Endothelial cell of umbilical vein (primary cell): ENCODE data around the gene DHRS7B. TPM values are rescaled to one million over a fixed set of nuclear protein-coding genes. Genes with fewer than 3 reads are reported as not detected.
A peak's percentile ranks its signal among the peaks of the same experiment; 100 is the strongest.

ENCODE experiments used
- Bru-seq: library from RNA; stranded (reverse); fragments of 400-500 nt; gene quantifications from one replicate; lab custom pipeline; 2021; lab: Mats Ljungman, UMichigan
- BruChase-seq, 2 experiments: library from RNA; stranded (reverse); fragments of 400-500 nt; gene quantifications; one replicate each; lab custom pipeline; 2021; lab: Mats Ljungman, UMichigan
- BruUV-seq: library from RNA; stranded (reverse); fragments of 400-500 nt; replicated peaks from 2 replicates; lab custom pipeline; 2021; lab: Mats Ljungman, UMichigan
- CTCF ChIA-PET: fragments of 300-600, 350-600 bp; sonication (Branson Sonifier 250); formaldehyde crosslinking; loops from one replicate; lab custom pipeline; 2021; ENCODE audit warnings: antibody characterized with exemption, inconsistent platforms; lab: Charles Lee
- POLR2A ChIA-PET: fragments of 300-600, 350-600 bp; sonication (Branson Sonifier 250); formaldehyde crosslinking; loops from one replicate; lab custom pipeline; 2021; ENCODE audit warnings: antibody characterized with exemption, inconsistent platforms; lab: Charles Lee
- DNase-seq: peaks from one replicate; pipeline ENCODE4 v3.0.0-alpha.2; 2011; ENCODE audit warnings: low read depth, low spot score
- FAIRE-seq: peaks from 2 replicates; lab custom pipeline; 2011; peaks lifted over from hg19 to GRCh38; lab: Jason Lieb, UNC
- H2AFZ ChIP-seq: 2 replicates; pipeline ENCODE4 v1.6.0; 2012; ENCODE audit warnings: low read depth, low read length, control low read depth, inconsistent platforms
- H3K27ac ChIP-seq: 2 replicates; pipeline ENCODE4 v1.5.1; 2011; ENCODE audit warnings: low read depth, mild to moderate bottlenecking, control low read depth, low read length, moderate library complexity; ENCODE audit not compliant: insufficient read depth
- H3K27me3 ChIP-seq, 2 experiments: 2 replicates each; pipeline versions ENCODE4 v1.6.0 to v1.6.1; 2011; ENCODE audit warnings: low read length in 2 of 2, mixed read lengths in 1 of 2; ENCODE audit not compliant: control insufficient read depth in 2 of 2, insufficient read depth in 2 of 2
- H3K36me3 ChIP-seq, 2 experiments: 2 replicates in 1 of 2; 3 replicates in 1 of 2; pipeline ENCODE4 v1.5.1; 2011; ENCODE audit warnings: low read length in 2 of 2, mild to moderate bottlenecking in 1 of 2, moderate library complexity in 1 of 2; ENCODE audit not compliant: control insufficient read depth in 2 of 2, insufficient read depth in 2 of 2; ENCODE audit errors: extremely low read depth in 1 of 2
- H3K4me1 ChIP-seq: 3 replicates; pipeline ENCODE4 v1.5.1; 2011; ENCODE audit warnings: mild to moderate bottlenecking, low read length; ENCODE audit not compliant: control insufficient read depth, insufficient read depth; ENCODE audit errors: extremely low read depth
- H3K4me2 ChIP-seq: 2 replicates; pipeline ENCODE4 v1.6.1; 2011; ENCODE audit warnings: low read length, control low read depth, mixed read lengths; ENCODE audit not compliant: insufficient read depth
- H3K4me3 ChIP-seq, 3 experiments: fragments of 200-600 bp in 1 of 3; sonication (generic), shearing (Covaris generic) in 1 of 3; replicated peaks in 1 of 3; 2 replicates each; pipeline ENCODE4 v1.5.1; 2011 to 2016; ENCODE audit warnings: control low read depth in 3 of 3, low read length in 3 of 3, mild to moderate bottlenecking in 2 of 3, inconsistent platforms in 1 of 3, low read depth in 1 of 3, moderate library complexity in 1 of 3; ENCODE audit not compliant: insufficient read depth in 1 of 3
- H3K79me2 ChIP-seq: 2 replicates; pipeline ENCODE4 v1.6.0; 2012; ENCODE audit warnings: low read length, inconsistent platforms; ENCODE audit not compliant: control insufficient read depth, insufficient read depth
- H3K9ac ChIP-seq: replicated peaks from 2 replicates; pipeline ENCODE3; 2011; ENCODE audit warnings: low read length, control low read depth; ENCODE audit not compliant: insufficient read depth; ENCODE audit errors: extremely low read depth
- H3K9me1 ChIP-seq: replicated peaks from 3 replicates; pipeline ENCODE4 v1.6.0; 2011; ENCODE audit warnings: mild to moderate bottlenecking, low read length; ENCODE audit not compliant: control insufficient read depth, insufficient read depth; ENCODE audit errors: extremely low read depth
- H3K9me3 ChIP-seq: replicated peaks from 2 replicates; pipeline ENCODE4 v1.5.1; 2012; ENCODE audit warnings: low read length, inconsistent platforms; ENCODE audit not compliant: control insufficient read depth, insufficient read depth
- H4K20me1 ChIP-seq: replicated peaks from 2 replicates; pipeline ENCODE3; 2011; ENCODE audit warnings: mild to moderate bottlenecking, low read length; ENCODE audit not compliant: control insufficient read depth, insufficient read depth; ENCODE audit errors: extremely low read depth
- EZH2 ChIP-seq: IDR thresholded peaks from 2 replicates; pipeline ENCODE4 v1.6.1; 2012; ENCODE audit warnings: borderline replicate concordance, low read depth, mild to moderate bottlenecking, moderate library complexity, low read length, inconsistent platforms; ENCODE audit not compliant: severe bottlenecking
- GATA2 ChIP-seq: IDR thresholded peaks from 2 replicates; pipeline ENCODE4 v1.7.0; 2011; ENCODE audit warnings: low read depth, mild to moderate bottlenecking, moderate library complexity, mixed read lengths, low read length; ENCODE audit not compliant: insufficient read length, insufficient read depth
- dilution Hi-C: fragments of 300-500 bp; cut with MboI; formaldehyde crosslinking; loops from one replicate; pipeline ENCODE4 v1.15.0; 2019; ENCODE audit warnings: low sequenced_read_pairs; ENCODE audit not compliant: extremely low pct_ligation_motif_present
- intact Hi-C: fragments of 100-400 bp; cut with micrococcal nuclease; formaldehyde crosslinking; loops from one replicate; pipeline ENCODE4 v1.10.0; 2022
- long read RNA-seq: library from polyadenylated mRNA; stranded (forward); transcript quantifications from one replicate; pipeline ENCODE4 v2.0.0, GENCODE V29; 2021
- polyA minus RNA-seq, 3 experiments: library from RNA; depleted of rRNA, polyadenylated mRNA; stranded (reverse); fragments of >200 nt; gene quantifications; 1 replicate in 1 of 3; 2 replicates in 2 of 3; pipeline ENCODE4 v1.2.3, GENCODE V29; 2011
- polyA plus RNA-seq, 4 experiments: library from polyadenylated mRNA; depleted of rRNA in 3 of 4; stranded (reverse) in 3 of 4; unstranded in 1 of 4; fragments of >200 nt; gene quantifications; 2 replicates each; pipeline versions ENCODE4 v1.2.1 to v1.2.3, GENCODE V29; 2011 to 2012; ENCODE audit warnings: missing spikeins in 1 of 4
- total RNA-seq: library from RNA; stranded (reverse); gene quantifications from 2 replicates; pipeline ENCODE4 v1.2.3, GENCODE V29; 2021

DHRS7B gene, protein sequence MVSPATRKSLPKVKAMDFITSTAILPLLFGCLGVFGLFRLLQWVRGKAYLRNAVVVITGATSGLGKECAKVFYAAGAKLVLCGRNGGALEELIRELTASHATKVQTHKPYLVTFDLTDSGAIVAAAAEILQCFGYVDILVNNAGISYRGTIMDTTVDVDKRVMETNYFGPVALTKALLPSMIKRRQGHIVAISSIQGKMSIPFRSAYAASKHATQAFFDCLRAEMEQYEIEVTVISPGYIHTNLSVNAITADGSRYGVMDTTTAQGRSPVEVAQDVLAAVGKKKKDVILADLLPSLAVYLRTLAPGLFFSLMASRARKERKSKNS
- total RNA-seq (12.7 and 14.0 TPM in 2 replicates), polyA plus RNA-seq (24.2 and 28.1 TPM in 2 replicates), polyA minus RNA-seq (22.0 and 26.5 TPM in 2 replicates), Bru-seq, nascent RNA (percentile 52 among the genes with signal in this experiment), BruChase-seq, experiment 1, labeled RNA remaining after a 6-hour chase (percentile 47 among the genes with signal in this experiment), BruChase-seq, experiment 2, labeled RNA remaining after a 2-hour chase (percentile 46 among the genes with signal in this experiment)
- 21.7 and 22.7 TPM in 2 replicates for polyA plus RNA-seq (2011; cell fraction: cytosol; rRNA removed)
- 11.8 and 12.5 TPM in 2 replicates for polyA plus RNA-seq (2011; cell fraction: nucleus; rRNA removed)
- 15.0 and 18.9 TPM in 2 replicates for polyA plus RNA-seq (2012)
- polyA minus RNA-seq (2011; cell fraction: cytosol; rRNA and poly(A)+ RNA removed), result 15.6 TPM
- polyA minus RNA-seq (2011; cell fraction: nucleus; rRNA and poly(A)+ RNA removed), result 4.7 and 6.5 TPM in 2 replicates
- long read RNA-seq, transcript DHRS7B-201 (6 exons, 1,567 nt), result minor isoform, 5 of 40 reads
- long read RNA-seq, transcript DHRS7B-202 (7 exons, 2,175 nt), result major isoform, 28 of 40 reads
- long read RNA-seq, partial matches to known transcripts, result 0 of 40 reads
- long read RNA-seq, other reads (novel, unspliced or antisense), result 7 of 40 reads

DNA sequence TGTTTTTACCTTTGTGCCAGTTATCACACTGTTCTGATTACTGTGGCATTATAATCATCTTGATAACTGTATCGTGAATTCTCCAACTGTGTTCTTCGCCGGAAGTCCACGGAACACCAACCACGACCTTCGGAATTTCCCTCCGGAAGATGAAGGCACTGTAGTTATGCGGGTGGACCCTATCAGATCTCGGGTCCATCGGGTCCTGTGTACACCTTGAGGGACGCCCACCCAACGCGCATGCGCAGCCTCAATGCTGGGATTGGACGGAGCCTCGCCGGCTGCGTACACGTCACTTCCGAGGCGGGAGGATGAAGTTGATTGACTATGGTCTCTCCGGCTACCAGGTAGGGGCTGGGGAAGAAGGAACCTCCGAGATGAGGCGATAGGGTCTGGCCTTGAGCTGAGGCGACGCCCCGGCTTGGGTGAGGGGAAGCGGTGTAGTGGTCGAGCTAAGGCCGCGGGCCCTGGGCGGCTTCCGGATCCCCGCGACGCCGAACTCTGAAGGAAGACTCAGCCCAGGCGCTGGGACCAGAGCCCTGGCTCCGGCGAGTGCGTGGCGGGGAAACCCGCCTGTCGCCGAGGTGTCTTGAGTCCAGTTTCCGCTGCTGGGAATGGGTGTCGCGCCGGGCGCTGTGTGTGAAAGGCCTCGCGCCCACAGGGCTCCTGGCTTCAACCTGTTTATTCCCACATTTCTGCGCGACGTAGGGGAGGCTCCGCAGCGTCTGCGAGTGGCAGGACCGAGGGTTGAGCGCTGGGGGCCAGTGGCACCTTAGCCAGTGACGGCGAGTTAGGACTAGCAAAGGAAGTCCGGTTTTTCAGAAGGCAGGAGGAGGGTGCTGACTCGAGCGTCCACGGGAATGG is at the start of gene DHRS7B:
TSS of gene DHRS7B (plus strand) at position 320 of the 864 bp plus-strand sequence. CDS start at position 328, 8 bp downstream.
- peaks cover 20% of the 10 kb centered on the region for H3K4me1 ChIP-seq
- DNase-seq (peak; percentile 93), FAIRE-seq (peak; percentile 96)
- peak within 1 kb of the TSS; percentile 53 for H3K9ac ChIP-seq
- peak within 1 kb of the TSS; percentile 47 to 84 (median 67) for H3K4me3 ChIP-seq
- H3K9me3 ChIP-seq, result no peaks in the 10 kb centered on the region
- H4K20me1 ChIP-seq, result no peaks in the 10 kb centered on the region
- intact Hi-C loops (loop anchor here (1.0 to 5.0 kb wide), 6 partner anchors 60 to 330 kb away; partner anchors contain the start of genes MAP2K3, TMEM11 and USP22), dilution Hi-C loops (no loop called here)
- no peaks in the 10 kb centered on the region for H3K9me1 ChIP-seq
- no peaks in the 10 kb centered on the region for H3K36me3 ChIP-seq
- BruUV-seq, result TSS peak; percentile 84
- H3K4me2 ChIP-seq, result peak within 1 kb of the TSS; percentile 90
- peak within 1 kb of the TSS; percentile 80 for H2AFZ ChIP-seq
- ChIA-PET CTCF (interaction anchor here (0.8 to 4.4 kb wide), 7 partner anchors 71 to 386 kb away, joined by 3 to 71 read pairs (median 6); no protein-coding TSS in a partner anchor), POLR2A (no interaction called here)
- H3K27me3 ChIP-seq, result peaks cover 0 to 2% of the 10 kb centered on the region in 2 experiments
- H3K79me2 ChIP-seq, result peaks cover 2% of the 10 kb centered on the region
- peak within 1 kb of the TSS; percentile 73 for H3K27ac ChIP-seq
- no peak for TF ChIP-seq EZH2
- peak; percentile 21 for TF ChIP-seq GATA2
